Heart left ventricle (tissue), 16 donors: Measurements from ENCODE around the gene LINC01488. TPM values are rescaled to one million over a fixed set of nuclear protein-coding genes. Genes with fewer than 3 reads are reported as not detected.
A peak's percentile ranks its signal among the peaks of the same experiment; 100 is the strongest.

Experiments
- ATAC-seq, 4 donors: fragments of 200-7000 bp; cut with Tn5 transposase; one replicate each; pipeline ENCODE4 v1.9.1; 2020 to 2022; ENCODE audit warnings: moderate library complexity in 4 of 4, mild to moderate bottlenecking in 3 of 4, moderate number of reproducible peaks in 1 of 4
- DNase-seq, 5 donors: peaks; one replicate each; pipeline ENCODE4 v3.0.0-alpha.2; 2020
- H3K27ac ChIP-seq, 12 donors: fragments of 200-600 bp; sonication (generic) in 4 of 12; one replicate each; pipeline versions ENCODE4 v1.5.0 to v1.8.0; 2016 to 2022; ENCODE audit warnings: mild to moderate bottlenecking in 2 of 12
- H3K27me3 ChIP-seq, 9 donors: fragments of 200-600 bp; sonication (generic) in 2 of 9; one replicate each; pipeline versions ENCODE4 v1.5.1 to v1.8.0; 2016 to 2022; ENCODE audit warnings: mild to moderate bottlenecking in 3 of 9
- H3K36me3 ChIP-seq, 9 donors: fragments of 200-600 bp; sonication (generic) in 2 of 9; one replicate each; pipeline versions ENCODE4 v1.5.0 to v1.8.0; 2018 to 2022; ENCODE audit warnings: mild to moderate bottlenecking in 2 of 9
- H3K4me1 ChIP-seq, 12 donors: fragments of 200-600 bp; sonication (generic) in 4 of 12; one replicate each; pipeline versions ENCODE4 v1.5.0 to v1.8.0; 2016 to 2022; ENCODE audit warnings: mild to moderate bottlenecking in 3 of 12
- H3K4me3 ChIP-seq, 12 donors: fragments of 200-600 bp; sonication (generic) in 4 of 12; one replicate each; pipeline versions ENCODE4 v1.5.0 to v1.8.0; 2017 to 2022; ENCODE audit warnings: mild to moderate bottlenecking in 9 of 12, moderate library complexity in 4 of 12
- H3K9me3 ChIP-seq, 12 donors: fragments of 200-600 bp; sonication (generic) in 4 of 12; one replicate each; pipeline versions ENCODE4 v1.5.0 to v1.8.0; 2016 to 2022; ENCODE audit warnings: mild to moderate bottlenecking in 1 of 12
- POLR2A ChIP-seq, 2 donors: fragments of 450-650 bp; IDR thresholded peaks; one replicate each; pipeline ENCODE4 v1.6.1; 2017; ENCODE audit warnings: antibody characterized with exemption in 2 of 2, mild to moderate bottlenecking in 2 of 2, moderate library complexity in 2 of 2
- WGBS, 4 donors: extraction: QIAGEN DNeasy Blood & Tissue Kit in 2 of 4; methylation state at CpG; one replicate each; pipeline versions ENCODE4 v1.1.5 to v1.1.7; 2013 to 2018; 5-methylcytosine and 5-hydroxymethylcytosine counted together
- intact Hi-C, 10 donors: fragments of 100-400 bp; cut with DNase I; formaldehyde crosslinking; loops; one replicate each; pipeline versions ENCODE4 v1.11.1 to v1.14.2; 2022
- polyA plus RNA-seq, 2 donors: library from polyadenylated mRNA; stranded (reverse); fragments of 200-250 nt; gene quantifications; one replicate each; pipeline ENCODE4 v1.2.3, GENCODE V29; 2013
- total RNA-seq, 9 donors: library from RNA; depleted of rRNA in 2 of 9; stranded (reverse); fragments of >200 nt in 2 of 9; fragmentation: NEBNext Ultra II Directional in 3 of 9; extraction: Animal tissue kit (Norgen Biotek cat#: 25700) in 3 of 9; gene quantifications; one replicate each; pipeline versions ENCODE4 v1.1.0 to v1.2.4, GENCODE V29; 2016 to 2023
- TF ChIP-seq, protein P1 (sequence below), 12 donors: fragments of 200-600 bp; sonication (generic) in 4 of 12; IDR thresholded peaks; one replicate each; pipeline versions ENCODE4 v1.5.0 to v1.8.0; 2018 to 2022; ENCODE audit warnings: antibody characterized with exemption in 12 of 12, mild to moderate bottlenecking in 5 of 12
- donor health status: ischemic (EF 13 %, LVEDD 7.1; RV severe dilation, severe dysfunction).
- donor health status: healthy with polysubstance abuse.
- donor health status: DM: no; HTN: yes; CAD: no.
- donor health status: DM: no; HTN: no; CAD: no.
- donor health status: ischemic (EF 25% LVEDD 6.9; RV normal size, moderate dysfunction).
- donor health status: ischemic (EF 25% LVEDD 5.7; RV mildly dilated, moderate dysfunction).
- donor health status: healthy.
- donor health status: DM: yes; HTN: yes; CAD: no.
- donor health status: ischemic (EF 35%, LVEDD 5.7; RV mildly dilated, moderate dysfunction).
- donor health status: nonischemic (EF 11% LVEDD 7.7; RV severe dilation, severe dysfunction).
- donor health status: DM: yes; HTN: yes; CAD: no.
- donor health status: PGD.
- donor health status: ischemic (EF 29% LVEDD 5.4; RV normal size, mild dysfunction).
- donor health status: nonischemic (EF 23%, LVEDD 6.1; RV moderate dilation, normal function).

Gene LINC01488
- total and polyA plus RNA-seq, 11 donors: 0.04 to 0.42 (median 0.14) TPM; not detected in 5

DNA sequence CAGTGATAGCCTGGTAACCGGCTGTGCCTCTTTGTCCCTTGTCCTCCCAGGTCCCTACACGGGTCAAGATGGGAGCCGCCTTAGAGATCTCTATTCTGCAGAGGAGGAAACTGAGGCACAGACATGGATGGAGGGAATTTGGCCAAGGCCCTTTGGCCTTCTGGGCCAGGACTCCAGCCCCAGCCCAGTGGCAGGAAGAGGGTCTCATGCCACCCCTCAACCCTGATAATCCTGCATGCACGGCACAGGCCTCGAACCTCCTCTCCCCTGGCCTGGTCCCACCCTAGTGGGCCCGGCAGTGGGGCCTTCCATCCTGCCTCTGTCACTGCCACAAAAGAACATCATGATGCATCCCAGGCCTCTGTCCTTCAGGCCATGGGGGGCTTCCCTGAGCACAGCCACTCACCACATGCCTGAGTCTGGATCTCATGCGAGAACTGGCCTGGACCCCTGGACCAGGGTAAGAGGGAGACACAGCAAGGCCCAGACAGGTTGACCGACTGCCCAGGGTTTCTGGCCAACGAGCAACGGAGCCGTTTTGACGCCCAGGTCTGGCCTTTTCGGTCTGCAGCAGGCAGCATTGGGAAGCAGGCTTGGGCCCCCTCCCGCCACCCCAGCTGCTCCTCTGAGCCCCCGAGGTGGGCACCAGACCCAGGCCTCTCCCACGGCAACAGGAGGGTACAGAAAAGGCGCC, 6.5 kb downstream of the LINC01488 start:
- TF ChIP-seq, protein P1, sequence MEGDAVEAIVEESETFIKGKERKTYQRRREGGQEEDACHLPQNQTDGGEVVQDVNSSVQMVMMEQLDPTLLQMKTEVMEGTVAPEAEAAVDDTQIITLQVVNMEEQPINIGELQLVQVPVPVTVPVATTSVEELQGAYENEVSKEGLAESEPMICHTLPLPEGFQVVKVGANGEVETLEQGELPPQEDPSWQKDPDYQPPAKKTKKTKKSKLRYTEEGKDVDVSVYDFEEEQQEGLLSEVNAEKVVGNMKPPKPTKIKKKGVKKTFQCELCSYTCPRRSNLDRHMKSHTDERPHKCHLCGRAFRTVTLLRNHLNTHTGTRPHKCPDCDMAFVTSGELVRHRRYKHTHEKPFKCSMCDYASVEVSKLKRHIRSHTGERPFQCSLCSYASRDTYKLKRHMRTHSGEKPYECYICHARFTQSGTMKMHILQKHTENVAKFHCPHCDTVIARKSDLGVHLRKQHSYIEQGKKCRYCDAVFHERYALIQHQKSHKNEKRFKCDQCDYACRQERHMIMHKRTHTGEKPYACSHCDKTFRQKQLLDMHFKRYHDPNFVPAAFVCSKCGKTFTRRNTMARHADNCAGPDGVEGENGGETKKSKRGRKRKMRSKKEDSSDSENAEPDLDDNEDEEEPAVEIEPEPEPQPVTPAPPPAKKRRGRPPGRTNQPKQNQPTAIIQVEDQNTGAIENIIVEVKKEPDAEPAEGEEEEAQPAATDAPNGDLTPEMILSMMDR (IDR thresholded peaks at IDR 0.05): no peak
- no peak for TF ChIP-seq POLR2A (IDR thresholded peaks at IDR 0.05)
- Histone ChIP-seq H3K27me3 (no peaks in the 10 kb centered on the region), H3K9me3 (no peaks in the 10 kb centered on the region), H3K36me3 (no peaks in the 10 kb centered on the region), H3K27ac (peak overlapping the region in 6 of 12 donors; percentile 77 to 98 (median 88)), H3K4me1 (peaks cover 0 to 57% (median 28%) of the 10 kb centered on the region in 12 donors), H3K4me3 (no peak overlapping the region)
- 92 to 96% (median 95%) methylated on average over 7 to 17 of the region's 17 CpGs for WGBS, 4 donors
- intact Hi-C loops: no loop called here
- DNase-seq (peak in 2 of 5 donors; percentile 14 to 45), ATAC-seq (no peak)

DNA sequence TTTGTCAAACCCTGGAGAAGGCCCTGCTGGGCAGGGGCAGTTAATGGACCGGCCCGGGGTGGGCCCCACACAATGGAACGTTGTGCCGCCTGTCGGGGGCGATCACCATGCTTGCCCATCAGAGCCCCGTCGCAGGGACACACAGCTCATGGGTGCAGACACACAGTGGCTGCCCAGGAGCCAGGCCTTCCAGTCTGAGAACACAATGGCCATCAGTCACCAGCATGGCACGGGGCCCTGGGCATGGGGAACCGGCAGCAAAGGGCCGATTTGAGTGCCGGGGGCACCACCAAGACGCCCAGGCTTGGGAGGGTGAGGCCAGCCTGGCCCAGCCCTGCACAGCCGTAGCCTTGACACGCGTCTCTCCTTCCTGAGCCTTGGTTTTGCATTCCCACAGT, 7.1 kb downstream of the LINC01488 start:
- peaks cover 0 to 57% (median 28%) of the 10 kb centered on the region in 12 donors for H3K4me1 ChIP-seq
- intact Hi-C loops: no loop called here

DNA sequence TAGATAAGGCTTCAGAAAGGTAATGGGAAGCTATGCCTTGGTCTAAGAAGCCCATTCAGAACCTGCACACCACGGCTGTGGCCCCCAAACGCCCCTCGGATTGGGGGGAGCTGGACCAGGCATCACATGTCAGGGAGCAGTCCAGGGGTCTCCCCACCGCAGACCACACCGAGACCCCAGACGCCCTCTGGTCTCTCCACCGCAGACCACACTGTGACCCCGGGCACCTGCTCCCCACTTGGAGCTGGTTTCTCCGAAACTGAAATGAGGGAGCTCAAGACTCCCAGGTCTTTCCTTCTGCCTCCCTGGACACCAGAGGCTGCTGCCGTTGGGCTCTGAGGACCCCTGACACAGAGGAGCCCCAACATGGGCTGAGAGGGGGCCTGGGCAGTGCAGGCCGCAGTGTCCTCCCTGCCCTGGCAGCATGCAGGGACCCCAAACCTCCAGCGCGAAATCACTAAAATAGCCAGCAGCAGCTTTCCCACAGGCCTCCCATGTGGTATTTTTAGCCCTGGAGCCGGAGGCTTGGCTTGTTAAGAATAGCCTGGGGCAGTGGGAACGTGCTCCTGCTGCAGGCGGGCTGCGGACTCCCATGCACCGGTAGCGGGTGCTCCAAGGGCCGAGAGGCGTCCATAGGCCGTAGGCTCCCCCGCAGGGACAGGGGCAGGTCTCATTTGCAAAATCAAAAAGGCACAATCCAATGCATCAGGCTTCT, 7.7 kb downstream of the LINC01488 start:
- H3K4me3 ChIP-seq: no peak overlapping the region
- H3K36me3 ChIP-seq: no peaks in the 10 kb centered on the region
- peaks cover 0 to 55% (median 28%) of the 10 kb centered on the region in 12 donors for H3K4me1 ChIP-seq
- DNase-seq: peak; percentile 74 to 84 (median 80)
- peak; percentile 78 to 91 (median 84) for ATAC-seq
- H3K27ac ChIP-seq: peak overlapping the region; percentile 59 to 98 (median 87)
- no peaks in the 10 kb centered on the region for H3K9me3 ChIP-seq
- intact Hi-C loops: no loop called here
- H3K27me3 ChIP-seq: no peaks in the 10 kb centered on the region
- TF ChIP-seq, protein P1 (IDR thresholded peaks at IDR 0.05): peak in 2 of 12 donors; percentile 25
- TF ChIP-seq POLR2A (IDR thresholded peaks at IDR 0.05): no peak
- WGBS, 4 donors: 48 to 55% (median 50%) methylated on average over 20 to 23 of the region's 23 CpGs

More for the DNA sequence above, 7.1 kb downstream of the LINC01488 start:
- no peak for ATAC-seq
- Histone ChIP-seq H3K9me3 (no peaks in the 10 kb centered on the region), H3K27ac (peak overlapping the region in 10 of 12 donors; percentile 77 to 98 (median 88)), H3K36me3 (no peaks in the 10 kb centered on the region), H3K27me3 (no peaks in the 10 kb centered on the region), H3K4me3 (no peak overlapping the region)
- peak in 2 of 5 donors; percentile 25 to 47 for DNase-seq
- WGBS, 4 donors: 92 to 94% (median 93%) methylated on average over 8 to 16 of the region's 16 CpGs
- no peak for TF ChIP-seq POLR2A (IDR thresholded peaks at IDR 0.05)
- TF ChIP-seq, protein P1 (IDR thresholded peaks at IDR 0.05): no peak
